ENCODE data around the gene RGS9BP. TPM values are rescaled to one million over a fixed set of nuclear protein-coding genes. Genes with fewer than 3 reads are reported as not detected.
A peak's percentile ranks its signal among the peaks of the same experiment; 100 is the strongest.

Gene RGS9BP
- total RNA-seq, 1 donor from 2014 or later: 8.6 TPM

DNA sequence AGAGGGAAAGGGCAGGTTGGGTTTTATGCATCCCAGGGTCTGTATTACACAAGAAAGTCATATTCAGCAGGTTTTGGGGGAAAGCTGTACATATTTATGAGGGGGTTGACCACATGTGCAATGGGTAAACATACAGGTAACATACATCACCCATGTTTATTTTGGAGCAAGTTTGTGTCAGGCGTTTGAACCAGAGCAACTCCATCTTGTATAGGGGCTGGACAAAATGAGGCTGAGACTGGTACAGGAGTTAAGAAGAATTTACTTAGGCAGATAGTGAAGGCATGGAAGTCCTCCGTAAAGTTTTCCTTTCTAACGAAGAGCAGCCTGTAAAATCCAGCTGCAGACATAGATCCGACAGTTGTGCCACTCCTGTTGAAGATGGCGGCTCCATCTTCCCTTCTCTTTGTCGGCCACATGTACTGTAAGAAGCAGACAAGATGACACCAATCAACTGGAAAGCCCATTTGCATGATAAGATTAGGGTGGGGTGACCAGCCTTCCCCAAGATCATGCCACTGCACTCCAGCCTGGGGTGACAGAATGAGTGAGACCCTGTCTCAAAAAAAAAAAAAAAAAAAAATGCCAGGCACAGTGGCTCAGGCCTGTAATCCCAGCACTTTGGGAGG lies 11.3 kb downstream of the RGS9BP start:
- DNase-seq: no peak
- TF ChIP-seq, protein P1, sequence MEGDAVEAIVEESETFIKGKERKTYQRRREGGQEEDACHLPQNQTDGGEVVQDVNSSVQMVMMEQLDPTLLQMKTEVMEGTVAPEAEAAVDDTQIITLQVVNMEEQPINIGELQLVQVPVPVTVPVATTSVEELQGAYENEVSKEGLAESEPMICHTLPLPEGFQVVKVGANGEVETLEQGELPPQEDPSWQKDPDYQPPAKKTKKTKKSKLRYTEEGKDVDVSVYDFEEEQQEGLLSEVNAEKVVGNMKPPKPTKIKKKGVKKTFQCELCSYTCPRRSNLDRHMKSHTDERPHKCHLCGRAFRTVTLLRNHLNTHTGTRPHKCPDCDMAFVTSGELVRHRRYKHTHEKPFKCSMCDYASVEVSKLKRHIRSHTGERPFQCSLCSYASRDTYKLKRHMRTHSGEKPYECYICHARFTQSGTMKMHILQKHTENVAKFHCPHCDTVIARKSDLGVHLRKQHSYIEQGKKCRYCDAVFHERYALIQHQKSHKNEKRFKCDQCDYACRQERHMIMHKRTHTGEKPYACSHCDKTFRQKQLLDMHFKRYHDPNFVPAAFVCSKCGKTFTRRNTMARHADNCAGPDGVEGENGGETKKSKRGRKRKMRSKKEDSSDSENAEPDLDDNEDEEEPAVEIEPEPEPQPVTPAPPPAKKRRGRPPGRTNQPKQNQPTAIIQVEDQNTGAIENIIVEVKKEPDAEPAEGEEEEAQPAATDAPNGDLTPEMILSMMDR (IDR thresholded peaks at IDR 0.05; ENCODE audit: borderline replicate concordance): no peak
- Histone ChIP-seq H3K27ac (replicated peaks) (no peak overlapping the region), H3K27me3 (ENCODE audit: low read depth) (no peaks in the 10 kb centered on the region), H3K36me3 (no peaks in the 10 kb centered on the region), H3K9me3 (replicated peaks) (no peaks in the 10 kb centered on the region), H3K4me3 (no peak overlapping the region), H3K4me1 (peaks cover 21% of the 10 kb centered on the region)
- intact Hi-C loops (cut with micrococcal nuclease): no loop called here

DNA sequence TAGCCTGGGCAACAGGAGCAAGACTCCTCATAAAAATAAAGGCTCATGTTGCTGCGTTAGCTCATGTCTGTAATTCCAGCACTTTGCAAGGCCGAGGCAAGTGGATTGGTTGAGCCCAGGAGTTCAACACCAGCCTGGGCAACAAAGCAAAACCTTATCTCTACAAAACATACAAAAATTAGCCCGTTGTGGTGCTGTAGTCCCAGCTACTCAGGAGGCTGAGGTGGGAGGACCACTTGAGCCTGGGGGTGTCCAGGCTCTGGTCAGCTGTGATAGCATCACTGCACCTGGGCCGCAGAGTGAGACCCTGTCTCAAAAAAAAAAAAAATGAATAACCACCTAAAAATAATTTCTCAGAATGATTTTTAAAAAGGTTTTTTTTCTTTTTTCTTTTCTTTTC lies 12.0 kb downstream of the RGS9BP start:
- Histone ChIP-seq H3K4me1 (peaks cover 28% of the 10 kb centered on the region), H3K9me3 (replicated peaks) (no peaks in the 10 kb centered on the region), H3K27me3 (ENCODE audit: low read depth) (no peaks in the 10 kb centered on the region), H3K27ac (replicated peaks) (no peak overlapping the region), H3K4me3 (no peak overlapping the region), H3K36me3 (no peaks in the 10 kb centered on the region)
- no peak for DNase-seq
- intact Hi-C loops (cut with micrococcal nuclease): no loop called here
- TF ChIP-seq, protein P1 (IDR thresholded peaks at IDR 0.05; ENCODE audit: borderline replicate concordance): no peak

DNA sequence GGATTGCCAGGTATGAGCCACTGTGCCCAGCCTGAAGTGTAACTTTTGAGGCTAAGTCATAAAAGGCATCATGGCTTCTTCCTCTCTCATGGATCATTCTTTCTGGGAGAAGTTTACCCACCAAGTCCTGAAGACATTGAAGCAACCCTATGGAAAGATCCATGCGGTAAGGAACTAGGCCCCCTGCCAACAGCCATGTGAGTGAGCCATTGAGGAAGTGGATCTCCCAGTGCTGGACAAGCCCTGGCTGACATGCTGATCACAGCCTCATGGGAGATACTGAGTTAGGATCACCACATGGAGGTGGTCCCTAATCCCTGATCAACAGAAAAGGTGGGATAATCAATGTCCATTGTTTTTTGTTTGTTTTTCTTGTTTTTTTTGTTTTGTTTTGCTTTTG lies 12.7 kb downstream of the RGS9BP start:
- Histone ChIP-seq H3K36me3 (no peaks in the 10 kb centered on the region), H3K27ac (replicated peaks) (no peak overlapping the region), H3K9me3 (replicated peaks) (no peaks in the 10 kb centered on the region), H3K4me3 (no peak overlapping the region), H3K27me3 (ENCODE audit: low read depth) (no peaks in the 10 kb centered on the region), H3K4me1 (peaks cover 35% of the 10 kb centered on the region)
- intact Hi-C loops (cut with micrococcal nuclease): no loop called here
- peak; percentile 29 for DNase-seq
- TF ChIP-seq, protein P1 (IDR thresholded peaks at IDR 0.05; ENCODE audit: borderline replicate concordance): no peak

DNA sequence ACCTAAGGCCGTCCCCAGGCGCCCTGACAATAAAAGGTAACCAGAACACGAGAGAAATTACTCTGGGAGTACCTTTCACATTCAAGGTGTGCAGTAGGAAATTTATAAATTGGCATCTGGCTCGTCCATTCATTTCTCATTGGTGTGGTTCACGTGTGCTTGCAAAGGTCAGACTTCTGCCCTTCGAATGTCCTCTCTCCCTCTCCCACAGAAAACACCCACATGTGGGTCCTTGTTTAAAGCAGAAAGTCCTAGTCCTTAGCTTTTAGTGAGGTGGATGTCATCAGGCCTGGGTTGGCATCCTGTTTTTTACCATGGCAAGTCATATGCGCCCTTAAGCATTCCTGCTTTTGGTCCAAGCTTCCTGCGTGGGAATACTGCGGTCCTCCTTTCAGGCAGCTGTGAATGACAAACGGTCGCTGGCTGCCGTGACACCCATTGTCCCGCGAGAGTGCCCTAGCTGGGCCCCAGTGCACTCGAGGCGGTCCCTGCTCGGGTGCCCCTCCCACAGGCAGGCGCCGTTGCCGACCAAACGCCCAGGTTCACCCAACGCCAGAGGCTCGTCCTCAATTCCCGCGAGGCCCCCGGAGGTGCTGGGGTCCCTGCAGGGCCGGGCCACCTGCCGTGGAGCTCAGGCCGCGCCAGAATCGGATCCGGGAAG lies 15.8 kb downstream of the RGS9BP start, which contains the start of gene NUDT19:
TSS of gene NUDT19 (plus strand) at position 531 of the 661 bp plus-strand sequence. CDS start 140 bp downstream, outside the sequence.
- Histone ChIP-seq H3K27me3 (ENCODE audit: low read depth) (no peaks in the 10 kb centered on the region), H3K27ac (replicated peaks) (peak within 1 kb of the TSS; percentile 95), H3K4me1 (peaks cover 66% of the 10 kb centered on the region), H3K4me3 (peak within 1 kb of the TSS; percentile 82), H3K36me3 (no peaks in the 10 kb centered on the region), H3K9me3 (replicated peaks) (no peaks in the 10 kb centered on the region)
- TF ChIP-seq, protein P1 (IDR thresholded peaks at IDR 0.05; ENCODE audit: borderline replicate concordance): no peak
- intact Hi-C loops (cut with micrococcal nuclease): no loop called here
- DNase-seq: peak; percentile 90

DNA sequence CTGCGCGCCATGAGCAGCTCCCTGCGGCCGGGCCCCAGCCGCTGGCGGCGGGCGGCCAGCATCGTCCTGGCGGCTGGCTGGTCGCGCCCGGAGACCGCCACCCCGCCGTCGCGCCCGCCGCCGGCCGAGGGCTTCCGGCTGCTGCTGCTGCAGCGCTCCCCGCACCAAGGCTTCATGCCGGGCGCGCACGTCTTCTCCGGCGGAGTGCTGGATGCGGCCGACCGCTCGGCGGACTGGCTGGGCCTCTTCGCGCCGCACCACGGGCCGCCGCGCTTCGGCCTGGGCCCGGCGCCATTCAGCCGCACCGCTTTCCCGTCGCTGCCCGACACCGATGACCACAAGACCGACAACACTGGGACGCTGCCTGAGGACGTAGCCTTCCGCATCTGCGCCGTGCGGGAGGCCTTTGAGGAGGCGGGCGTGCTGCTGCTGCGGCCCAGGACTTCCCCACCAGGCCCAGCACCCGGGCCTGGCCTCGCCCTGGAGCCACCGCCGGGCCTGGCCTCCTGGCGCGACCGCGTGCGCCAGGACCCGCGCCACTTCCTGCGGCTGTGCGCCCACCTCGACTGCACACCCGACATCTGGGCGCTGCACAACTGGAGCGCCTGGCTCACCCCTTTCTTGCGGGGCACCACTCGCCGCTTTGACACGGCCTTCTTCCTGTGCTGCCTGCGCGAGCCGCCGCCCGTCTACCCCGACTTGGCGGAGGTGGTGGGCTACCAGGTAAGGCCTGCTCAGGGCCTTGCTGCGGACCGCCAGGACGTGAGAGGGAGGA lies 16.5 kb downstream of the RGS9BP start:
- peak; percentile 71 for DNase-seq
- Histone ChIP-seq H3K9me3 (replicated peaks) (no peaks in the 10 kb centered on the region), H3K27ac (replicated peaks) (peak overlapping the region; percentile 95), H3K27me3 (ENCODE audit: low read depth) (no peaks in the 10 kb centered on the region), H3K4me3 (peak overlapping the region; percentile 82), H3K36me3 (no peaks in the 10 kb centered on the region), H3K4me1 (peaks cover 73% of the 10 kb centered on the region)
- TF ChIP-seq, protein P1 (IDR thresholded peaks at IDR 0.05; ENCODE audit: borderline replicate concordance): no peak
- intact Hi-C loops (cut with micrococcal nuclease): no loop called here

All from left ventricle myocardium inferior (tissue), 1 donor.